Epithelial cell of esophagus (primary cell): ENCODE results near the gene ABLIM1.

ENCODE experiments used
- DNase-seq: peaks from one replicate; pipeline ENCODE4 v3.0.0; 2010; ENCODE audit warnings: low read depth
- H3K4me3 ChIP-seq: 2 replicates; pipeline ENCODE4 v1.5.1; 2011; ENCODE audit warnings: mild to moderate bottlenecking, low read length, control low read depth
- CTCF ChIP-seq: IDR thresholded peaks from 2 replicates; pipeline ENCODE4 v1.5.1; 2011; ENCODE audit warnings: low read depth, mild to moderate bottlenecking, low read length, control low read depth, inconsistent platforms; ENCODE audit not compliant: insufficient read depth; ENCODE audit errors: missing control alignments

ABLIM1 gene

GRCh38 chr10:114694752-114695151 is 36.7 kb upstream of the ABLIM1 start:
- TF ChIP-seq CTCF = peak; percentile 68
- peak; percentile 42 for DNase-seq
- no peak overlapping the region for H3K4me3 ChIP-seq

- no peak for DNase-seq
- H3K4me3 ChIP-seq = no peak overlapping the region
- no peak for TF ChIP-seq CTCF
Observed at GRCh38 chr10:114694062-114694461, 36.0 kb upstream of the ABLIM1 start.

GRCh38 chr10:114691442-114691941 is 33.4 kb upstream of the ABLIM1 start:
- DNase-seq = peak; percentile 48
- no peak for TF ChIP-seq CTCF
- no peak overlapping the region for H3K4me3 ChIP-seq

- no peak for DNase-seq
- no peak for TF ChIP-seq CTCF
- H3K4me3 ChIP-seq = no peak overlapping the region
Observed at GRCh38 chr10:114688786-114689185, 30.7 kb upstream of the ABLIM1 start.

- TF ChIP-seq CTCF = no peak
- DNase-seq = no peak
Observed at GRCh38 chr10:114687459-114687858, 29.4 kb upstream of the ABLIM1 start.

GRCh38 chr10:114686013-114686412 is 27.9 kb upstream of the ABLIM1 start:
- no peak for TF ChIP-seq CTCF
- no peak overlapping the region for H3K4me3 ChIP-seq
- peak; percentile 47 for DNase-seq

More at GRCh38 chr10:114687459-114687858, 29.4 kb upstream of the ABLIM1 start:
- H3K4me3 ChIP-seq = no peak overlapping the region

- DNase-seq = no peak
- TF ChIP-seq CTCF = no peak
- H3K4me3 ChIP-seq = no peak overlapping the region
Observed at GRCh38 chr10:114685456-114685855, 27.4 kb upstream of the ABLIM1 start.
